GM19463 (cell line): ENCODE measurements around the gene PARVB.

Experiments used
- ATAC-seq: cut with Tn5 transposase; IDR thresholded peaks from one replicate; pipeline ENCODE4 v1.9.1; 2021; ENCODE audit warnings: mild to moderate bottlenecking, moderate library complexity; ENCODE audit not compliant: unreplicated experiment

PARVB gene

GRCh38 chr22:44175676-44176075 lies 151.6 kb downstream of the PARVB start:
- ATAC-seq = no peak

- no peak for ATAC-seq
Measured at GRCh38 chr22:44179196-44179988, 155.3 kb downstream of the PARVB start.

GRCh38 chr22:44179989-44180705 lies 156.0 kb downstream of the PARVB start:
- ATAC-seq = no peak

- peak; percentile 44 for ATAC-seq
Measured at GRCh38 chr22:44180706-44181032, 156.6 kb downstream of the PARVB start, which contains the start of gene PARVG. PARVG (plus strand) TSS chr22:44180925; CDS start chr22:44183330, 2,405 bp downstream.

GRCh38 chr22:44181033-44181911 lies 157.2 kb downstream of the PARVB start:
- no peak for ATAC-seq

- no peak for ATAC-seq
Measured at GRCh38 chr22:44181912-44182587, 157.9 kb downstream of the PARVB start.

GRCh38 chr22:44182588-44183286 lies 158.6 kb downstream of the PARVB start:
- ATAC-seq = no peak

GRCh38 chr22:44183287-44183588 lies 159.1 kb downstream of the PARVB start:
- no peak for ATAC-seq

- ATAC-seq = no peak
Measured at GRCh38 chr22:44184006-44184405, 159.9 kb downstream of the PARVB start.

- no peak for ATAC-seq
Measured at GRCh38 chr22:44185237-44186120, 161.4 kb downstream of the PARVB start.

GRCh38 chr22:44186121-44186510 lies 162.0 kb downstream of the PARVB start:
- ATAC-seq = no peak

- no peak for ATAC-seq
Measured at GRCh38 chr22:44186737-44187136, 162.6 kb downstream of the PARVB start.

- no peak for ATAC-seq
Measured at GRCh38 chr22:44187652-44188230, 163.6 kb downstream of the PARVB start.

- ATAC-seq = no peak
Measured at GRCh38 chr22:44188316-44188715, 164.2 kb downstream of the PARVB start.

GRCh38 chr22:44188986-44189630 lies 165.0 kb downstream of the PARVB start:
- ATAC-seq = no peak

- no peak for ATAC-seq
Measured at GRCh38 chr22:44190381-44190976, 166.4 kb downstream of the PARVB start.

GRCh38 chr22:44191036-44191454 lies 166.9 kb downstream of the PARVB start:
- ATAC-seq = no peak
